Measurements from ENCODE around the gene TMPRSS11B.

The TMPRSS11B gene

GRCh38 chr4:68256284-68256683 lies 10.8 kb upstream of the TMPRSS11B start:
- CTCF ChIA-PET: no interaction called here
- H3K27ac ChIP-seq (ENCODE audit: extremely low read depth, low read depth, low read length): no peak overlapping the region
- H3K36me3 ChIP-seq (ENCODE audit: control insufficient read depth in 2 of 2, insufficient read depth in 1 of 2, low read length in 2 of 2): no peaks in the 10 kb centered on the region
- no peak overlapping the region for H3K4me3 ChIP-seq (ENCODE audit: low read depth, low read length)
- H3K4me1 ChIP-seq (ENCODE audit: control insufficient read depth, insufficient read depth, low read length): no peaks in the 10 kb centered on the region
- POLR2A ChIA-PET: no interaction called here
- H3K9me3 ChIP-seq (ENCODE audit: control insufficient read depth, insufficient read depth, low read depth, low read length): no peaks in the 10 kb centered on the region
- TF ChIP-seq ZFP37 (tag by site-specific recombination; IDR thresholded peaks at IDR 0.05) (no peak), GFI1B (tag by site-specific recombination; IDR thresholded peaks at IDR 0.05) (no peak), OVOL3 (tag by site-specific recombination; IDR thresholded peaks at IDR 0.05) (no peak), ZNF155 (tag by site-specific recombination; IDR thresholded peaks at IDR 0.05) (no peak), ZNF621 (tag by site-specific recombination; IDR thresholded peaks at IDR 0.05) (no peak), ZNF501 (tag by site-specific recombination; IDR thresholded peaks at IDR 0.05) (no peak), BCL11A (tag by site-specific recombination; IDR thresholded peaks at IDR 0.05; ENCODE audit: low read depth) (no peak), TCF7L2 (IDR thresholded peaks at IDR 0.05; ENCODE audit: borderline replicate concordance, low read depth, low read length) (no peak), ZNF354C (tag by site-specific recombination; IDR thresholded peaks at IDR 0.05; ENCODE audit: borderline replicate concordance, low read depth) (no peak), ZNF169 (tag by site-specific recombination; IDR thresholded peaks at IDR 0.05) (no peak), ZBTB7A (tag by site-specific recombination; IDR thresholded peaks at IDR 0.05; ENCODE audit: low read depth) (no peak), MEIS1 (CRISPR knock-in tag; IDR thresholded peaks at IDR 0.05; ENCODE audit: borderline replicate concordance) (no peak), ZNF423 (tag by site-specific recombination; IDR thresholded peaks at IDR 0.05) (no peak), KLF8 (tag by site-specific recombination; IDR thresholded peaks at IDR 0.05) (no peak), HIC1 (tag by site-specific recombination; IDR thresholded peaks at IDR 0.05) (no peak), ZNF558 (tag by site-specific recombination; IDR thresholded peaks at IDR 0.05) (no peak)
- TF ChIP-seq, protein P1, sequence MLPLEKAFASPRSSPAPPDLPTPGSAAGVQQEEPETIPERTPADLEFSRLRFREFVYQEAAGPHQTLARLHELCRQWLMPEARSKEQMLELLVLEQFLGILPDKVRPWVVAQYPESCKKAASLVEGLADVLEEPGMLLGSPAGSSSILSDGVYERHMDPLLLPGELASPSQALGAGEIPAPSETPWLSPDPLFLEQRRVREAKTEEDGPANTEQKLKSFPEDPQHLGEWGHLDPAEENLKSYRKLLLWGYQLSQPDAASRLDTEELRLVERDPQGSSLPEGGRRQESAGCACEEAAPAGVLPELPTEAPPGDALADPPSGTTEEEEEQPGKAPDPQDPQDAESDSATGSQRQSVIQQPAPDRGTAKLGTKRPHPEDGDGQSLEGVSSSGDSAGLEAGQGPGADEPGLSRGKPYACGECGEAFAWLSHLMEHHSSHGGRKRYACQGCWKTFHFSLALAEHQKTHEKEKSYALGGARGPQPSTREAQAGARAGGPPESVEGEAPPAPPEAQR (tag by site-specific recombination; IDR thresholded peaks at IDR 0.05): no peak
- TF ChIP-seq, protein P2, sequence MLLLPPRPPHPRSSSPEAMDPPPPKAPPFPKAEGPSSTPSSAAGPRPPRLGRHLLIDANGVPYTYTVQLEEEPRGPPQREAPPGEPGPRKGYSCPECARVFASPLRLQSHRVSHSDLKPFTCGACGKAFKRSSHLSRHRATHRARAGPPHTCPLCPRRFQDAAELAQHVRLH (tag by site-specific recombination; IDR thresholded peaks at IDR 0.05): no peak
- TF ChIP-seq, protein P3, sequence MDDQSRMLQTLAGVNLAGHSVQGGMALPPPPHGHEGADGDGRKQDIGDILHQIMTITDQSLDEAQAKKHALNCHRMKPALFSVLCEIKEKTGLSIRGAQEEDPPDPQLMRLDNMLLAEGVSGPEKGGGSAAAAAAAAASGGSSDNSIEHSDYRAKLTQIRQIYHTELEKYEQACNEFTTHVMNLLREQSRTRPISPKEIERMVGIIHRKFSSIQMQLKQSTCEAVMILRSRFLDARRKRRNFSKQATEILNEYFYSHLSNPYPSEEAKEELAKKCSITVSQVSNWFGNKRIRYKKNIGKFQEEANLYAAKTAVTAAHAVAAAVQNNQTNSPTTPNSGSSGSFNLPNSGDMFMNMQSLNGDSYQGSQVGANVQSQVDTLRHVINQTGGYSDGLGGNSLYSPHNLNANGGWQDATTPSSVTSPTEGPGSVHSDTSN (CRISPR knock-in tag; IDR thresholded peaks at IDR 0.05): no peak
- TF ChIP-seq, protein P4, sequence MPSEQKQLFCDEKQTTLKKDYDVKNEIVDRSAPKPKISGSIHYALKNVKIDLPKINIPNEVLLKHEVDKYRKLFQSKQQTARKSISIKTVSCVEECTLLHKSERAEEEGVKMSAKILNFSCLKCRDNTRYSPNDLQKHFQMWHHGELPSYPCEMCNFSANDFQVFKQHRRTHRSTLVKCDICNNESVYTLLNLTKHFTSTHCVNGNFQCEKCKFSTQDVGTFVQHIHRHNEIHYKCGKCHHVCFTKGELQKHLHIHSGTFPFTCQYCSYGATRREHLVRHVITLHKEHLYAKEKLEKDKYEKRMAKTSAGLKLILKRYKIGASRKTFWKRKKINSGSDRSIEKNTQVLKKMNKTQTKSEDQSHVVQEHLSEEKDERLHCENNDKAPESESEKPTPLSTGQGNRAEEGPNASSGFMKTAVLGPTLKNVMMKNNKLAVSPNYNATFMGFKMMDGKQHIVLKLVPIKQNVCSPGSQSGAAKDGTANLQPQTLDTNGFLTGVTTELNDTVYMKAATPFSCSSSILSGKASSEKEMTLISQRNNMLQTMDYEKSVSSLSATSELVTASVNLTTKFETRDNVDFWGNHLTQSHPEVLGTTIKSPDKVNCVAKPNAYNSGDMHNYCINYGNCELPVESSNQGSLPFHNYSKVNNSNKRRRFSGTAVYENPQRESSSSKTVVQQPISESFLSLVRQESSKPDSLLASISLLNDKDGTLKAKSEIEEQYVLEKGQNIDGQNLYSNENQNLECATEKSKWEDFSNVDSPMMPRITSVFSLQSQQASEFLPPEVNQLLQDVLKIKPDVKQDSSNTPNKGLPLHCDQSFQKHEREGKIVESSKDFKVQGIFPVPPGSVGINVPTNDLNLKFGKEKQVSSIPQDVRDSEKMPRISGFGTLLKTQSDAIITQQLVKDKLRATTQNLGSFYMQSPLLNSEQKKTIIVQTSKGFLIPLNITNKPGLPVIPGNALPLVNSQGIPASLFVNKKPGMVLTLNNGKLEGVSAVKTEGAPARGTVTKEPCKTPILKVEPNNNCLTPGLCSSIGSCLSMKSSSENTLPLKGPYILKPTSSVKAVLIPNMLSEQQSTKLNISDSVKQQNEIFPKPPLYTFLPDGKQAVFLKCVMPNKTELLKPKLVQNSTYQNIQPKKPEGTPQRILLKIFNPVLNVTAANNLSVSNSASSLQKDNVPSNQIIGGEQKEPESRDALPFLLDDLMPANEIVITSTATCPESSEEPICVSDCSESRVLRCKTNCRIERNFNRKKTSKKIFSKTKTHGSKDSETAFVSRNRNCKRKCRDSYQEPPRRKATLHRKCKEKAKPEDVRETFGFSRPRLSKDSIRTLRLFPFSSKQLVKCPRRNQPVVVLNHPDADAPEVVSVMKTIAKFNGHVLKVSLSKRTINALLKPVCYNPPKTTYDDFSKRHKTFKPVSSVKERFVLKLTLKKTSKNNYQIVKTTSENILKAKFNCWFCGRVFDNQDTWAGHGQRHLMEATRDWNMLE (tag by site-specific recombination; conservative IDR thresholded peaks at IDR 0.05; ENCODE audit: low read depth): no peak

Data from HEK293 (cell line).